GM12891 (cell line): ENCODE results near the gene AJAP1.

ENCODE experiments used
- PAX5 ChIP-seq: IDR thresholded peaks from 2 replicates; pipeline ENCODE4 v1.6.1; 2011; ENCODE audit warnings: low read length, moderate library complexity, mild to moderate bottlenecking; ENCODE audit not compliant: insufficient read depth, severe bottlenecking
- POLR2A ChIP-seq: IDR thresholded peaks from 2 replicates; pipeline ENCODE4 v1.6.1; 2011; ENCODE audit warnings: low read depth, low read length, control low read depth
- POLR2AphosphoS5 ChIP-seq: IDR thresholded peaks from 2 replicates; pipeline ENCODE4 v1.6.1; 2011; ENCODE audit warnings: low read depth, low read length, control low read depth
- POU2F2 ChIP-seq: IDR thresholded peaks from 2 replicates; pipeline ENCODE4 v1.6.1; 2011; ENCODE audit warnings: low read depth, mild to moderate bottlenecking, control low read depth, low read length, moderate library complexity
- SPI1 ChIP-seq: IDR thresholded peaks from 2 replicates; pipeline ENCODE4 v1.6.1; 2011; ENCODE audit warnings: low read depth, low read length, control low read depth
- TAF1 ChIP-seq: IDR thresholded peaks from 2 replicates; pipeline ENCODE4 v1.6.1; 2011; ENCODE audit warnings: low read depth, low read length, control low read depth

GRCh38 chr1:4675454-4676186, 21.2 kb downstream of the AJAP1 start:
- TF ChIP-seq TAF1: no peak
- no peak for TF ChIP-seq POLR2A
- no peak for TF ChIP-seq POLR2AphosphoS5
- no peak for TF ChIP-seq PAX5
- TF ChIP-seq SPI1: no peak
- TF ChIP-seq POU2F2: no peak
